HL-60 (cell line): ENCODE measurements around the gene AKAP7.

ENCODE experiments used
- DNase-seq, 2 experiments: peaks; one replicate each; pipeline ENCODE4 v3.0.0-alpha.2; 2010 to 2020; ENCODE audit warnings: low read depth in 1 of 2, low spot score in 1 of 2
- H3K27ac ChIP-seq: fragments of 250-450 bp; sonication (Bioruptor Pico); replicated peaks from 2 replicates; pipeline ENCODE4 v1.5.1; 2020; ENCODE audit warnings: mild to moderate bottlenecking, moderate library complexity
- H3K27me3 ChIP-seq: fragments of 250-450 bp; sonication (Bioruptor Pico); 2 replicates; pipeline ENCODE4 v1.5.1; 2021; ENCODE audit warnings: mild to moderate bottlenecking, moderate library complexity; ENCODE audit not compliant: insufficient read depth, poor library complexity, severe bottlenecking
- H3K4me3 ChIP-seq: replicated peaks from 2 replicates; pipeline ENCODE4 v1.5.1; 2011; ENCODE audit warnings: mild to moderate bottlenecking, control low read depth, low read length; ENCODE audit not compliant: insufficient read depth
- GABPA ChIP-seq: IDR thresholded peaks from 2 replicates; pipeline ENCODE4 v1.6.1; 2012; ENCODE audit warnings: low read depth
- POLR2AphosphoS5 ChIP-seq: IDR thresholded peaks from 2 replicates; pipeline ENCODE4 v1.6.1; 2012; ENCODE audit warnings: low read depth
- REST ChIP-seq: IDR thresholded peaks from 2 replicates; pipeline ENCODE4 v1.6.1; 2012; ENCODE audit warnings: low read depth; ENCODE audit not compliant: insufficient replicate concordance
- SPI1 ChIP-seq: IDR thresholded peaks from 2 replicates; pipeline ENCODE4 v1.6.1; 2012; ENCODE audit warnings: low read depth, mild to moderate bottlenecking, borderline replicate concordance
- TF ChIP-seq, protein P1 (sequence below): IDR thresholded peaks from one replicate; pipeline ENCODE4 v1.5.1; 2011; ENCODE audit warnings: low read length, control low read depth, inconsistent platforms; ENCODE audit not compliant: insufficient read depth

AKAP7 gene

GRCh38 chr6:131101911-131102680, 33.2 kb upstream of the AKAP7 start:
- H3K27ac ChIP-seq, result no peak overlapping the region
- TF ChIP-seq GABPA, result no peak
- TF ChIP-seq, protein P1, sequence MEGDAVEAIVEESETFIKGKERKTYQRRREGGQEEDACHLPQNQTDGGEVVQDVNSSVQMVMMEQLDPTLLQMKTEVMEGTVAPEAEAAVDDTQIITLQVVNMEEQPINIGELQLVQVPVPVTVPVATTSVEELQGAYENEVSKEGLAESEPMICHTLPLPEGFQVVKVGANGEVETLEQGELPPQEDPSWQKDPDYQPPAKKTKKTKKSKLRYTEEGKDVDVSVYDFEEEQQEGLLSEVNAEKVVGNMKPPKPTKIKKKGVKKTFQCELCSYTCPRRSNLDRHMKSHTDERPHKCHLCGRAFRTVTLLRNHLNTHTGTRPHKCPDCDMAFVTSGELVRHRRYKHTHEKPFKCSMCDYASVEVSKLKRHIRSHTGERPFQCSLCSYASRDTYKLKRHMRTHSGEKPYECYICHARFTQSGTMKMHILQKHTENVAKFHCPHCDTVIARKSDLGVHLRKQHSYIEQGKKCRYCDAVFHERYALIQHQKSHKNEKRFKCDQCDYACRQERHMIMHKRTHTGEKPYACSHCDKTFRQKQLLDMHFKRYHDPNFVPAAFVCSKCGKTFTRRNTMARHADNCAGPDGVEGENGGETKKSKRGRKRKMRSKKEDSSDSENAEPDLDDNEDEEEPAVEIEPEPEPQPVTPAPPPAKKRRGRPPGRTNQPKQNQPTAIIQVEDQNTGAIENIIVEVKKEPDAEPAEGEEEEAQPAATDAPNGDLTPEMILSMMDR, result no peak
- TF ChIP-seq SPI1, result no peak
- TF ChIP-seq REST, result no peak
- no peak for TF ChIP-seq POLR2AphosphoS5
- DNase-seq, result no peak

GRCh38 chr6:131103296-131103695, 32.0 kb upstream of the AKAP7 start:
- TF ChIP-seq SPI1 (no peak), REST (no peak), POLR2AphosphoS5 (no peak), GABPA (no peak)
- TF ChIP-seq, protein P1, result no peak
- H3K27me3 ChIP-seq, result no peaks in the 10 kb centered on the region
- H3K4me3 ChIP-seq, result no peak overlapping the region
- DNase-seq, result no peak
- no peak overlapping the region for H3K27ac ChIP-seq

More at GRCh38 chr6:131101911-131102680, 33.2 kb upstream of the AKAP7 start:
- Histone ChIP-seq H3K27me3 (no peaks in the 10 kb centered on the region), H3K4me3 (no peak overlapping the region)

DNA sequence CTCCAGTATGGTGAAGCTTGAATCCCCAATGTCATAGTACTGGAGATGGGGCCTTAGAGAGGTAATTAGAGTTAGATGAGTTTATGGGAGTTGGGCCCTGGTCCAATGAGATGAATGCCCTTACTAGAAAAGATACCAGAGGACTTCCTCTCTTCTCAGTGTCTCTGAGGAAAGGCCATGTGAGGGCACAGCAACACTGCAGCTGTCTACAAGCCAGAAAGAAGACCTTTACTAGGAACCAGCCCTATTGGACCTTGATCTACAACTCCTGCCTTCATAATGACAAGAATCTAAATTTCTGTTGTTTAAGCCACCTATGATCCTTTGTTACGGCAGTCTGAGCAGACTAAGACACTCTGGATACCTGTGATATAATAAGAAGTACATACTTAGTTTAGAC, 31.4 kb upstream of the AKAP7 start:
- TF ChIP-seq SPI1 (no peak), POLR2AphosphoS5 (no peak), REST (no peak), GABPA (no peak)
- TF ChIP-seq, protein P1, result no peak
- no peak for DNase-seq
- no peak overlapping the region for H3K4me3 ChIP-seq
- H3K27ac ChIP-seq, result no peak overlapping the region
- H3K27me3 ChIP-seq, result no peaks in the 10 kb centered on the region
